HL-60/S4 treated with retinoic acid at 250 ng/mL for 4 days and 3 days (cell line): ENCODE data around the gene ZNF385D.
"Not testable (repeated sequence)": the region's sequence is repeated elsewhere in the genome, so short reads cannot be mapped to it uniquely, and the experiment has no call there.

Experiments used
- in situ Hi-C: fragments of 300-500 bp; cut with MboI; formaldehyde crosslinking; loops from 2 replicates; pipeline ENCODE4 v1.7.0; 2022; ENCODE audit warnings: low sequenced_read_pairs

ZNF385D gene

DNA sequence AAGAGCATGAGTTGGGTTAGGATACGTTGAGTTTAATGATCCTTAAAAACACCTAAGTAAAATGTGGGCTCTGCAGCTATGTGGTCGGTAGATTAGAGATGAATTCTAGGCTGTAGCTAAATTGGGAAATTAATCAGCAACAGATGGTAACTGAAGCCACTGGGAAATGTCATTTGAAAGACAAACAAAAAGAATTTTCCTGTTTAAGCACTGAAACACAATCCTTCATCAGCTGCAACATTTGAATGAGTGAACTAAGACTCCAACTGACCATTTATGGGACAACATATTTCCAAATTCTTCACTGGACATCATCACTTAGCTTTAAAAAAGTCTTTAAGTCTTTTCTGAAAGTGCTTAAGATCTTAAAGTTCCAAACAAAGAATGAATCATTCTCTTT lies 226.9 kb downstream of the ZNF385D start:
- in situ Hi-C loops = no loop called here

- in situ Hi-C loops = no loop called here
Measured at GRCh38 chr3:21520106-21520963, 230.7 kb downstream of the ZNF385D start.

GRCh38 chr3:21517184-21517583 lies 233.8 kb downstream of the ZNF385D start:
- in situ Hi-C loops = no loop called here

DNA sequence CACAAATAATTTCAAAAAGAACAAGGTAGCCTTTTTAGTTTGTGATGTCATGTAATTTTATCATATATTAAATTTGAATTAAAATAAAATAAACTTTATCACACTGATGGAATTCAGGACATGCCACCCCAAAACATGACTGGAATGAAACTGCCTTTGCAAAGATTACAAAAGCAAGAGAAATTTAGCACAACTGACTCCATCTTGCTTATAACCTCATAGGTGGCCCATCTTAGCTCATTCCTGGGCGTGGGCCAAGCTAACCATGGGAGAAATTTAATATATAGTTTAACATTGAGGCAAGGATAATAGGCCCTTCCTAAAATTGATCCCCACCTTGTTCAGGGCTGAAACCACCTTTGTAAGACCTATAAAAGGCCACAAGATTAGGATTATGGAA lies 235.6 kb downstream of the ZNF385D start:
- in situ Hi-C loops = no loop called here

- in situ Hi-C loops = no loop called here
Measured at GRCh38 chr3:21509731-21510470, 241.1 kb downstream of the ZNF385D start.

DNA sequence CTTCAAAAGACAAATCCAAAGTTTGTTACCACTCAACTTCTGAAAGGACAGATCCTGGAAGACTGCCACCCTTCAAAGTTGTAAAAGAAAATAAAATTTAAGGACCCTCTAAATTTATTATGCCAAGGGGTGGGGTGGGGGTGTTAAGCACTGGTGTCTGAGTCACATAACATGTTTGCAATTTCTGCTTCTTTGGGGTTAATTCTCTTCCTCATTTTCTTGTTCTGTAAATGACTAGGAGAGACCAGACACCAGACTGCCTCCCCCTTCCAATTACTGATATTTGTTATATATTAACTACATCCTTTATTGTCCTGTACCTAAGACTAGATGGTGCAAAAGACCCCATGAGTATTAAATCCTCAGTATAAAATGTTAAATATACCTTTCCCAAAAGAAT lies 242.8 kb downstream of the ZNF385D start:
- in situ Hi-C loops = no loop called here

DNA sequence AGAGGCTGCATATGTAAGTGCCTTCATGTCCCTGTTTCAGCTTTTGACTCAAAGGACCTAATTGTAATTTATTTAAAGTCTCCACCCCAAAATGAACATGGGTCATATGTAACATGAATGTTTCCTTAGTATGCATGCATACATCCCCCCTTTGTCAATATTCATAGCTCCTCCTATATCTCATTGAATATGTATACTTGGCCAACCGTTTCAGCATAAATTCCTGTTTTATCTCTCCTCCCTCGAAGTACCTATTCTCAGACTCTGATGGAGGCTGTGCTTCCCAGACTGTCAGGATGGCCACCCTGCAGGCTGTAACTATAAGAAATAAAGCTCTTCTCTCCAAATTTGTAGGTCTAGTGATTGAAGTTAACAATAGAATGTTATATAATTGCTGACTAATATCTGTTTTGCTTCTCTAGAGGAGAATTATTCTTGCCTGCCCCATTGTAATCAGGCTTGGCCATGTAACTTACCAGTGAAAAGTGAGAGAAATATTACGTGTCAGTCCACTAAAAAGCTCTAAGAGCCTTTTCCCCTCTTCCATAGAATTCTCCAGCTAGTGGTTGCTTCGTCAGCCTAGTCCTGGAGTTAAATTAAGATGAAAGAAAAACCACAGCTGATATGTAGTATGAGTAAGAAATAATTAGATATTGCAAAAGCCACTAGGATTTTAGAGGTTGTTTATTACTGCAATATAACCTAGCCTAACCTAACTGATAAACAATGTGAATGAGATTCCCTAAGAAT lies 245.1 kb downstream of the ZNF385D start:
- in situ Hi-C loops = no loop called here

DNA sequence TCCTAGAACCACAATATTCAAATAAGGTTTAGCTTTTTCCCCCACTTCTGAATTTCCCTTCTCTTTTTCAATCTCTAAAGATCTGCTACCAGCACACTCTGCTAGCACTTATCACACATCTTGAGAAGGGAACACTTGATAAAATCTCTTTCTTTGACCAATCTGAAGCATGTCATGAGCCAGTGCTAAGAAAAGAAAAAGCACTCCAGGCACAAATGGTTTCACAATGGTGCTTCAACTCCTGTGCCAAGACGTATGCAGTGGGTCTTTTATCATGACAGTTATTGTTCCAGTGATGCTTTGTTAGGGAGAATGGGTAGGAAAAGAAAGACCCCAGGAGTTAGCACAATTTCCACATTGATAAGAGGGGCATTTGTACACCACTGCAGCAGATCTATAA lies 248.4 kb downstream of the ZNF385D start:
- in situ Hi-C loops = no loop called here

DNA sequence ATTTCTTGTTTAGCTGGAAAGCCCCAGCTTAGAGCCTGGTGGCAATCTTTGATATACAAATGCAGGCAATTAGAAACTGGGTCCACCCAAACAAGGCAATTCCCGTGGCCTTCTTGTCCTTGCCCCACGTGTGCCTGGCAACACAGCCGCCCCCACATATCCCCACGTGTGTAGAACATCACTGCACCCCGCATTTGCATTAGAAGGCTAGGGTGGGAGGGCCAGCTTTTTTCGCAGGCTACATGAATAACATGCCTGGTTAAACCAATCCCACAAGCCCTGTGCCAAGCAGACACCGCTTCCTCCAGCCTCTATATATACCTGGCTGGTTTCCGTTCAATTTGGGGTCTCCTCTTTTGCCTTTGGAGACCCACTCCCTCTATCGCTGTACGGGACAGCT lies 250.2 kb downstream of the ZNF385D start:
- in situ Hi-C loops = no loop called here

DNA sequence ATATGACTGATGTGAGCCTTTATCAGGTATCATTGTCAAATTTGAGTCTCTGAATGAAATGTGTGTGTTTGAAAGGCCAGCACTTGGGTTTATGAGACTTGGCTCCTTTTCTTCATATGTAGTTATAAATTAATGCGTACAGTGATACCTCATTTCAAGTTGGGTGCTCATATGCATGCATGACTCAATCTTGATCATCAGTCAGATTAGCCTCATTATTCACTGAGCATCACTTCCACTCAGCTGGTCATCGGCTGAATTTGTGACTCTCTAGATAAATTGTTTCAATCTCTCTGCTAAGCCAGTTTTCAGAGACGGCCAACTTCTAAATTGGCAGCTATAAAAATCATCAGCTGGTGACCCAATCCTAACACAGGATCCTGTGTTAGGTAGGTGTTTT lies 260.3 kb downstream of the ZNF385D start:
- in situ Hi-C loops = not testable (repeated sequence)

DNA sequence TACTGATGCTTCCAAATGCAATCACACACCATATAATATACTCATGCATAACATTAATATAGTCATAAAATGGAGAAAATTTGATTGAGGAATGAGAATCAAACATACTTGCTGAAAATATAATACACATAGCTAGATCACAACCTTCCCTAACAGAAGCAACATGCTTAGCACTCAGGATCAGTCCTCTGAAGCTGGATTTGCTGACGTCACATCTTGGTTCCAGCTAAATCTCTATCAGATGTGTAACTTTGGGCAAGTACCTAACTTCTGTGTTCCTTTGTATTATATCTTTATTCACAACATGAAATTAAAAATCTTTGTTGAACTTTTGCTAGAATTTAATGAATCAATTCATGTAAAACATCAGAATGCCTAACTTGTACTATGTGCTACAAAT lies 263.5 kb downstream of the ZNF385D start:
- in situ Hi-C loops = no loop called here

DNA sequence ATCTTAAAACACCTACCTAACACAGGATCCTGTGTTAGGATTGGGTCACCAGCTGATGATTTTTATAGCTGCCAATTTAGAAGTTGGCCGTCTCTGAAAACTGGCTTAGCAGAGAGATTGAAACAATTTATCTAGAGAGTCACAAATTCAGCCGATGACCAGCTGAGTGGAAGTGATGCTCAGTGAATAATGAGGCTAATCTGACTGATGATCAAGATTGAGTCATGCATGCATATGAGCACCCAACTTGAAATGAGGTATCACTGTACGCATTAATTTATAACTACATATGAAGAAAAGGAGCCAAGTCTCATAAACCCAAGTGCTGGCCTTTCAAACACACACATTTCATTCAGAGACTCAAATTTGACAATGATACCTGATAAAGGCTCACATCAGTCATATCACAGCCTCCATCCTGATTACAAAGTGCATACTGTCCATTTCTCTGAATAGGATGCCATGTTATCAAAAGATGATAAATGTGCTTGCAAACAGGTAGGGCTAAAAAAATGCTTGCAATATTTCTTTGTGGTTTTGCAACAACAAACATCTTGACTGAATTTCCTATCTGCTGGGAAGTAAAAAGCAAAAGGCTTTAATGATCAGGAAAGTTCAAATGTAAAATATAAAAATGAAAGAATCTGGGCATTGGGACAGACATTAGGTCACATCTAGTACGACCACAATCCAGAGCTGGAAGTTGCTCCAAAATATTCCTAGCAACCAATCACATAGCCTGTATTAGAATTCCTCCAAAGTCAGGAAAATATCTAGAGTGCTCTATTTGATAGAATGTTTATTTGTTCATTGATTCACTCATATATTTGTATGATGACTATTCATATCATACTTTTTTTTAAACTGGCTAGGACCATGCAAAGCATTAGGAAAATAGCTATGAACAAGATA lies 264.7 kb downstream of the ZNF385D start:
- in situ Hi-C loops = not testable (repeated sequence)

DNA sequence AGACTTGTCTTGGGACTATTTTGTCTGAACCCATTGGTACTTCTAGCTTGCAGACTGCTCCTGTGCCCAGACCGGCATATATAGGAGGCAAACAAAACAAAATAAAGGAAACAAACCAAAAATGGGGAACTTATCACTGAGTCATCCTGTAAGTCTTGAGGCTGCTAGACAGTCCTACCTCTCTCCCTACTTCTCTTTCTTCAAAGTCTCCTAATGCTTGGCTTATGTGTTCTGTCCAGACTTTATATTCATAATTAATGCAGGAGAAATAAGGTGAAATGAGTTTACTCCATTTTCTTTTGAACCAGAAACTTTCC lies 266.2 kb downstream of the ZNF385D start:
- in situ Hi-C loops = no loop called here

DNA sequence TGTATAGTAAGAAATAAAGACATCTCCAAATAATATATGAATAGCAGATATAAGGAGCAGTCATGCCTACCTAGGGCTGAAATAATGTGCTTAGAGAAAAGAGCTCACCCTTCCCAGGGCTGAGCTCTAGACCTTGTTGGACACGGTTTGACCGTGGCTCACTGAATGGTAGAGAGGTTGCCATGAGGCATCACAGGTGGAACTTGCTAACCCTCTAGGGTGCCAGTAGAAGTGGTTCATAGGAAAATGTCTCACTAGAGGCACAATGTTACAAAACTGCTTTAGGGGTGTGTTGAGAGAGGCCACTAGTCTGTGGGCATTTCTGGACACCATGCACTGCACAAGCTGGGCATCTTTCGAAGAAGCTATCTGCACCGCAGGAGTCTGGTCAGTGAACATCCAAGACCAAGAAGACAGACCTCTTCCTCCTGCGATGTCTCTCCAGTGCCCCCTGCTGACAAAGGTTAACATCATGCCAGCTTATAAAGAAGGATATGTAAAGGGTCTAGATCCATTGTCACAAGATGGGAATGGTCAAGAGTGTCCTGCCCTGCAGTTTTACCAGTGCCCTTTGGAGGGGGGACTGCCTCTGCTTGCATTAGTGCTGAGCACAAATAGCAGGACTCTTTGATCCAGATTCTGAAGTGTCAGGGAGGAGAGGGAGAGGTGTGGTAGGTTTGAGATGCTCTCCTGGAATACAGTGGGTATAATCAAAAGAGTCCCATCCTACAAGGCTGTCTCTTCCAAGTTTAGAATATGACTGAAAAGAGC lies 266.8 kb downstream of the ZNF385D start:
- in situ Hi-C loops = no loop called here

DNA sequence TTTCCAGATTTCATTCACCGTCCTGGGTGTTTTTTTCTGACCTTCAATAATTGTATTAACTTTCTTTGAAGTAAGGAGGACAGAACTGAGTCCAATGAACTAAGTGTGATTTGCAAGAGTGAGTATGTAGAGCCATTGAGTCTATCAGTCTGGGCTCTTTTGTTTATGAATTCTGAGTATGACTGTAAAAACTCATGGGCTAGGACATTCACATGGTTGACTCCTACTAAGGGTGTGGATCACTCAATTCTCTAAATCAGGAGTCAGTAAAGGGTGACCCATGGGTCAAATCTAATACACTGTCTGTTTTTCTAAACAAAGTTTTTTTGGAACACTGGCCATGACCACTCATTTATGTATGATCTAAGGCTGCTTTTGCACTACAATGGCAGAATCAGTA lies 269.0 kb downstream of the ZNF385D start:
- in situ Hi-C loops = no loop called here

GRCh38 chr3:21477541-21478288 lies 273.3 kb downstream of the ZNF385D start:
- in situ Hi-C loops = no loop called here

- in situ Hi-C loops = no loop called here
Measured at GRCh38 chr3:21466476-21466875, 284.5 kb downstream of the ZNF385D start.

DNA sequence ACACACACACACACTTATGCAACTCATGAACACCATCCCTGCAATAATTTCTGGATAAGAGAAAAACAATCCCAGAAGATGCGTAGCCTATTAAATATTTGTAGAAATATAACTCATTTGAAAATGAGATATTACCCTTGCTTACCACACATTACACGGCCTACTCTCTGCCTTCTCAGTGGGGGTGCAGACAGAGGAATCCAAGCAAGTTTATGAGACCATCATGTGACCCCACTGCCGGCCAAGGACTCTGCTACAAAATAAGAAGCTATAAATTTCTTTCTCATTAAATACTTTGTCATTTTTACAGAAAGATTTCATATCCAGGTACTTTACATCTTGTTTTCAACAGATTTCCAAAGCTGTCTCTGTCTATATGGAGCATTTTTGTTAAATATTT lies 286.3 kb downstream of the ZNF385D start:
- in situ Hi-C loops = no loop called here

GRCh38 chr3:21463319-21463718 lies 287.7 kb downstream of the ZNF385D start:
- in situ Hi-C loops = no loop called here
